H9 (cell line): ENCODE data around the gene ATF2. TPM values are rescaled to one million over a fixed set of nuclear protein-coding genes. Genes with fewer than 3 reads are reported as not detected.

Source experiments
- DNase-seq: peaks from one replicate; pipeline ENCODE4 v3.0.0-alpha.2; 2017
- H2AFZ ChIP-seq: one replicate; pipeline ENCODE4 v1.6.1; 2013; ENCODE audit warnings: mild to moderate bottlenecking, low read length, control low read depth, moderate library complexity
- H2AK5ac ChIP-seq: 2 replicates; pipeline ENCODE4 v1.6.1; 2013; ENCODE audit warnings: low read length, control low read depth, mixed read lengths; ENCODE audit not compliant: insufficient read length
- H2BK120ac ChIP-seq: one replicate; pipeline ENCODE4 v1.6.1; 2013; ENCODE audit warnings: low read depth, mild to moderate bottlenecking, low read length, control low read depth, inconsistent platforms; ENCODE audit not compliant: poor library complexity, severe bottlenecking
- H2BK12ac ChIP-seq: 2 replicates; pipeline ENCODE4 v1.6.1; 2013; ENCODE audit warnings: low read length, control low read depth, mixed read lengths, low read depth; ENCODE audit not compliant: insufficient read length
- H2BK15ac ChIP-seq: 2 replicates; pipeline ENCODE4 v1.6.1; 2013; ENCODE audit warnings: low read depth, low read length, control low read depth
- H2BK20ac ChIP-seq: one replicate; pipeline ENCODE4 v1.6.1; 2013; ENCODE audit warnings: low read depth, mild to moderate bottlenecking, low read length, control low read depth, inconsistent platforms; ENCODE audit not compliant: poor library complexity, severe bottlenecking
- H2BK5ac ChIP-seq: 2 replicates; pipeline ENCODE4 v1.6.1; 2013; ENCODE audit warnings: low read length, control low read depth, mixed read lengths; ENCODE audit not compliant: insufficient read length
- H3K14ac ChIP-seq: 2 replicates; pipeline ENCODE4 v1.6.1; 2013; ENCODE audit warnings: low read length, control low read depth; ENCODE audit not compliant: insufficient read depth
- H3K18ac ChIP-seq: 2 replicates; pipeline ENCODE4 v1.6.1; 2013; ENCODE audit warnings: low read depth, mild to moderate bottlenecking, mixed read lengths, low read length, control low read depth; ENCODE audit not compliant: insufficient read length
- H3K23ac ChIP-seq: 2 replicates; pipeline ENCODE4 v1.6.1; 2013; ENCODE audit warnings: low read length, control low read depth, mixed read lengths, low read depth; ENCODE audit not compliant: insufficient read length
- H3K23me2 ChIP-seq: 2 replicates; pipeline ENCODE4 v1.6.1; 2013; ENCODE audit warnings: low read depth, mild to moderate bottlenecking, mixed read lengths, low read length, control low read depth; ENCODE audit not compliant: insufficient read length, poor library complexity, severe bottlenecking
- H3K27ac ChIP-seq: 2 replicates; pipeline ENCODE4 v1.5.1; 2013; ENCODE audit warnings: low read length, control low read depth, mixed read lengths, low read depth; ENCODE audit not compliant: insufficient read length
- H3K27me3 ChIP-seq: 2 replicates; pipeline ENCODE4 v1.6.1; 2013; ENCODE audit warnings: low read length, control low read depth, inconsistent platforms; ENCODE audit not compliant: insufficient read depth
- H3K4ac ChIP-seq: 2 replicates; pipeline ENCODE4 v1.6.1; 2013; ENCODE audit warnings: low read depth, mild to moderate bottlenecking, control low read depth, inconsistent platforms, low read length, moderate library complexity
- H3K4me1 ChIP-seq: 2 replicates; pipeline ENCODE4 v1.6.1; 2013; ENCODE audit warnings: low read length, control low read depth, inconsistent platforms; ENCODE audit not compliant: insufficient read depth
- H3K4me2 ChIP-seq: 2 replicates; pipeline ENCODE4 v1.6.1; 2013; ENCODE audit warnings: low read length, control low read depth, mixed read lengths; ENCODE audit not compliant: insufficient read length, insufficient read depth
- H3K56ac ChIP-seq: 2 replicates; pipeline ENCODE4 v1.6.1; 2013; ENCODE audit warnings: low read depth, mild to moderate bottlenecking, mixed read lengths, low read length, control low read depth; ENCODE audit not compliant: insufficient read length
- H3K79me1 ChIP-seq: 2 replicates; pipeline ENCODE4 v1.6.1; 2013; ENCODE audit warnings: low read depth, mild to moderate bottlenecking, moderate library complexity, low read length, control low read depth, inconsistent platforms; ENCODE audit not compliant: insufficient read depth, poor library complexity, severe bottlenecking
- H3K79me2 ChIP-seq: 2 replicates; pipeline ENCODE4 v1.6.1; 2013; ENCODE audit warnings: low read length, control low read depth, inconsistent platforms; ENCODE audit not compliant: insufficient read depth
- H3K9ac ChIP-seq: 2 replicates; pipeline ENCODE4 v1.6.1; 2013; ENCODE audit warnings: low read length, control low read depth, mixed read lengths; ENCODE audit not compliant: insufficient read length; ENCODE audit errors: extremely low read depth
- H3K9me3 ChIP-seq: one replicate; pipeline ENCODE4 v1.6.1; 2013; ENCODE audit warnings: low read depth, low read length, inconsistent platforms; ENCODE audit not compliant: control insufficient read depth
- H3T11ph ChIP-seq: one replicate; pipeline ENCODE4 v1.6.1; 2013; ENCODE audit warnings: mild to moderate bottlenecking, low read length, control low read depth, inconsistent platforms
- H4K20me1 ChIP-seq: one replicate; pipeline ENCODE4 v1.6.1; 2013; ENCODE audit not compliant: control insufficient read depth, insufficient read length, insufficient read depth
- H4K5ac ChIP-seq: 2 replicates; pipeline ENCODE4 v1.6.1; 2013; ENCODE audit warnings: low read depth, mild to moderate bottlenecking, mixed read lengths, low read length, control low read depth; ENCODE audit not compliant: insufficient read length
- H4K8ac ChIP-seq: replicated peaks from 2 replicates; pipeline ENCODE4 v1.6.1; 2013; ENCODE audit warnings: low read length, control low read depth, mixed read lengths, low read depth; ENCODE audit not compliant: insufficient read length
- H4K91ac ChIP-seq: 2 replicates; pipeline ENCODE4 v1.6.1; 2013; ENCODE audit warnings: low read depth, mild to moderate bottlenecking, moderate library complexity, mixed read lengths, low read length, control low read depth; ENCODE audit not compliant: insufficient read length
- H3K27ac Mint-ChIP-seq, 3 experiments: 2 replicates in 2 of 3; 3 replicates in 1 of 3; pipeline ENCODE4 v1.8.0; 2020 to 2021; ENCODE audit warnings: mixed read lengths in 3 of 3, mild to moderate bottlenecking in 1 of 3, moderate library complexity in 1 of 3
- H3K27me3 Mint-ChIP-seq: 2 replicates; pipeline ENCODE4 v1.8.0; 2021; ENCODE audit warnings: low read depth, mild to moderate bottlenecking, moderate library complexity, mixed read lengths
- H3K36me3 Mint-ChIP-seq, 3 experiments: 2 replicates in 2 of 3; 3 replicates in 1 of 3; pipeline ENCODE4 v1.8.0; 2020 to 2021; ENCODE audit warnings: low read depth in 3 of 3, mixed read lengths in 3 of 3; ENCODE audit not compliant: insufficient read depth in 1 of 3
- H3K4me1 Mint-ChIP-seq, 2 experiments: 2 replicates each; pipeline ENCODE4 v1.8.0; 2020; ENCODE audit warnings: mixed read lengths in 2 of 2
- H3K4me3 Mint-ChIP-seq, 2 experiments: 2 replicates in 1 of 2; 3 replicates in 1 of 2; pipeline ENCODE4 v1.8.0; 2020 to 2021; ENCODE audit warnings: mild to moderate bottlenecking in 2 of 2, mixed read lengths in 2 of 2, moderate library complexity in 1 of 2
- H3K9me3 Mint-ChIP-seq, 2 experiments: 2 replicates in 1 of 2; 3 replicates in 1 of 2; pipeline ENCODE4 v1.8.0; 2020; ENCODE audit warnings: mild to moderate bottlenecking in 2 of 2, mixed read lengths in 2 of 2, moderate library complexity in 1 of 2
- CTCF ChIP-seq: fragments of 200-600 bp; sonication (generic); conservative IDR thresholded peaks from 3 replicates; pipeline ENCODE4 v1.8.0; 2021; ENCODE audit warnings: antibody characterized with exemption, mild to moderate bottlenecking
- total RNA-seq: library from RNA; stranded (reverse); gene quantifications from 2 replicates; pipeline ENCODE4 v1.2.1, GENCODE V29; 2021

Gene ATF2
- total RNA-seq, 1 experiment from 2014 or later: 40.9 TPM

DNA sequence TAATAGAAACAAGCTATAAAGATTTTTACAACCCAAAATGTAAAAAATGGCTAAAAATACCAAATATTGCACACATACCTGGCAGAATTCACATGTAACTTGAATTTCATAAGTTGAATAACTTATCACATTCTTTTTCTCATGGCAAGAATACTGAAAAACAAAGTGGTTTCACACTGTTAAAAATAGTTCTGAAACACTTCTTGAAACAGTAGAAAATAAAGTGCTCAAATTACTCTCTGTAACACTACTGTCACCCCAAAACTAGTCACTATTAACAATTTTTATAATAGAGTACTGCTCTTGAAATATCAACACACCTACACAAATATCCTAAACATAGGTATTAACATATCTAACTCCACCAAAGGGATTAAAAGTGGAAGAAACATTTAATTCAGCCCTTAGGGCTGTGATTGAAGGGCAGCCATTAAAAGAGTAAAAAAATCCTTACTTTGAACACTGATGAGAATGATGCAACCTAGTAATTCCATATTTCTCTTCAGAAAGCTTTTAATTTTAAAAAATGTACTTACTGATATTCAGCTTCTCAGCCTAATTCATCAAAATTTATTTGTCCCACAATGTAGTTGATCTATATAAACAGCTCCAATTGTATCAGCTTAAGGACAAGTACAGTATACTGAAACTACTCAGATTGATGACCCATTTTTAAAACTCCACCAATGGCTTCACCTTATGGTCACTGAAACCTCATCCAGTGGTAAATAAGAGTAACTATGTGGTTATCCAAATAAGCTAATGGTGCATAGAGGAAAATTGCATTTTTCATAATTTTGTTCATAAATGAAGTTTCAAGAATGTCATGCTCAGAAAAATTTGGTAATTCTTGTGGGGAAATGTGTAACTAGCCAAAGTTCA, 31.4 kb downstream of the ATF2 start:
- Mint-ChIP-seq H3K27me3 (no peaks in the 10 kb centered on the region), H3K36me3 (peaks cover 10 to 45% (median 39%) of the 10 kb centered on the region in 3 experiments), H3K9me3 (no peaks in the 10 kb centered on the region), H3K4me1 (peaks cover 19 to 22% of the 10 kb centered on the region in 2 experiments), H3K4me3 (no peak overlapping the region), H3K27ac (peak overlapping the region in 2 of 3 experiments; percentile 50 to 75; a peak in 4 of 7 replicates)
- Histone ChIP-seq H2AFZ (no peak overlapping the region), H3K4me2 (no peak overlapping the region), H2BK20ac (no peak overlapping the region), H2BK15ac (no peak overlapping the region), H3K4me1 (peaks cover 2% of the 10 kb centered on the region; the same call in 1 of the 2 replicates), H3K79me1 (no peaks in the 10 kb centered on the region), H3K23me2 (no peaks in the 10 kb centered on the region), H4K8ac (no peak overlapping the region), H3K9ac (no peak overlapping the region), H4K20me1 (no peaks in the 10 kb centered on the region), H4K5ac (no peak overlapping the region), H2BK12ac (no peak overlapping the region), H2AK5ac (no peak overlapping the region), H3K56ac (no peak overlapping the region), H3K23ac (no peak overlapping the region), H3T11ph (no peak overlapping the region), H3K18ac (no peak overlapping the region), H3K4ac (no peak overlapping the region), H2BK120ac (no peak overlapping the region), H3K9me3 (no peaks in the 10 kb centered on the region), H3K27me3 (no peaks in the 10 kb centered on the region), H4K91ac (no peak overlapping the region), H3K27ac (no peak overlapping the region), H3K14ac (no peak overlapping the region), H2BK5ac (no peak overlapping the region), H3K79me2 (no peaks in the 10 kb centered on the region; the same call in 1 of the 2 replicates)
- DNase-seq: no peak
- no peak for TF ChIP-seq CTCF
